H9 (cell line): ENCODE data around the gene UNC5A. TPM values are rescaled to one million over a fixed set of nuclear protein-coding genes. Genes with fewer than 3 reads are reported as not detected.

Experiments
- DNase-seq: peaks from one replicate; pipeline ENCODE4 v3.0.0-alpha.2; 2017
- H2AFZ ChIP-seq: one replicate; pipeline ENCODE4 v1.6.1; 2013; ENCODE audit warnings: mild to moderate bottlenecking, low read length, control low read depth, moderate library complexity
- H2AK5ac ChIP-seq: 2 replicates; pipeline ENCODE4 v1.6.1; 2013; ENCODE audit warnings: low read length, control low read depth, mixed read lengths; ENCODE audit not compliant: insufficient read length
- H2BK120ac ChIP-seq: one replicate; pipeline ENCODE4 v1.6.1; 2013; ENCODE audit warnings: low read depth, mild to moderate bottlenecking, low read length, control low read depth, inconsistent platforms; ENCODE audit not compliant: poor library complexity, severe bottlenecking
- H2BK12ac ChIP-seq: 2 replicates; pipeline ENCODE4 v1.6.1; 2013; ENCODE audit warnings: low read length, control low read depth, mixed read lengths, low read depth; ENCODE audit not compliant: insufficient read length
- H2BK15ac ChIP-seq: 2 replicates; pipeline ENCODE4 v1.6.1; 2013; ENCODE audit warnings: low read depth, low read length, control low read depth
- H2BK20ac ChIP-seq: one replicate; pipeline ENCODE4 v1.6.1; 2013; ENCODE audit warnings: low read depth, mild to moderate bottlenecking, low read length, control low read depth, inconsistent platforms; ENCODE audit not compliant: poor library complexity, severe bottlenecking
- H2BK5ac ChIP-seq: 2 replicates; pipeline ENCODE4 v1.6.1; 2013; ENCODE audit warnings: low read length, control low read depth, mixed read lengths; ENCODE audit not compliant: insufficient read length
- H3K14ac ChIP-seq: 2 replicates; pipeline ENCODE4 v1.6.1; 2013; ENCODE audit warnings: low read length, control low read depth; ENCODE audit not compliant: insufficient read depth
- H3K18ac ChIP-seq: 2 replicates; pipeline ENCODE4 v1.6.1; 2013; ENCODE audit warnings: low read depth, mild to moderate bottlenecking, mixed read lengths, low read length, control low read depth; ENCODE audit not compliant: insufficient read length
- H3K23ac ChIP-seq: 2 replicates; pipeline ENCODE4 v1.6.1; 2013; ENCODE audit warnings: low read length, control low read depth, mixed read lengths, low read depth; ENCODE audit not compliant: insufficient read length
- H3K23me2 ChIP-seq: 2 replicates; pipeline ENCODE4 v1.6.1; 2013; ENCODE audit warnings: low read depth, mild to moderate bottlenecking, mixed read lengths, low read length, control low read depth; ENCODE audit not compliant: insufficient read length, poor library complexity, severe bottlenecking
- H3K27ac ChIP-seq: 2 replicates; pipeline ENCODE4 v1.5.1; 2013; ENCODE audit warnings: low read length, control low read depth, mixed read lengths, low read depth; ENCODE audit not compliant: insufficient read length
- H3K27me3 ChIP-seq: 2 replicates; pipeline ENCODE4 v1.6.1; 2013; ENCODE audit warnings: low read length, control low read depth, inconsistent platforms; ENCODE audit not compliant: insufficient read depth
- H3K4ac ChIP-seq: 2 replicates; pipeline ENCODE4 v1.6.1; 2013; ENCODE audit warnings: low read depth, mild to moderate bottlenecking, control low read depth, inconsistent platforms, low read length, moderate library complexity
- H3K4me1 ChIP-seq: 2 replicates; pipeline ENCODE4 v1.6.1; 2013; ENCODE audit warnings: low read length, control low read depth, inconsistent platforms; ENCODE audit not compliant: insufficient read depth
- H3K4me2 ChIP-seq: 2 replicates; pipeline ENCODE4 v1.6.1; 2013; ENCODE audit warnings: low read length, control low read depth, mixed read lengths; ENCODE audit not compliant: insufficient read length, insufficient read depth
- H3K56ac ChIP-seq: 2 replicates; pipeline ENCODE4 v1.6.1; 2013; ENCODE audit warnings: low read depth, mild to moderate bottlenecking, mixed read lengths, low read length, control low read depth; ENCODE audit not compliant: insufficient read length
- H3K79me1 ChIP-seq: 2 replicates; pipeline ENCODE4 v1.6.1; 2013; ENCODE audit warnings: low read depth, mild to moderate bottlenecking, moderate library complexity, low read length, control low read depth, inconsistent platforms; ENCODE audit not compliant: insufficient read depth, poor library complexity, severe bottlenecking
- H3K79me2 ChIP-seq: 2 replicates; pipeline ENCODE4 v1.6.1; 2013; ENCODE audit warnings: low read length, control low read depth, inconsistent platforms; ENCODE audit not compliant: insufficient read depth
- H3K9ac ChIP-seq: 2 replicates; pipeline ENCODE4 v1.6.1; 2013; ENCODE audit warnings: low read length, control low read depth, mixed read lengths; ENCODE audit not compliant: insufficient read length; ENCODE audit errors: extremely low read depth
- H3K9me3 ChIP-seq: one replicate; pipeline ENCODE4 v1.6.1; 2013; ENCODE audit warnings: low read depth, low read length, inconsistent platforms; ENCODE audit not compliant: control insufficient read depth
- H3T11ph ChIP-seq: one replicate; pipeline ENCODE4 v1.6.1; 2013; ENCODE audit warnings: mild to moderate bottlenecking, low read length, control low read depth, inconsistent platforms
- H4K20me1 ChIP-seq: one replicate; pipeline ENCODE4 v1.6.1; 2013; ENCODE audit not compliant: control insufficient read depth, insufficient read length, insufficient read depth
- H4K5ac ChIP-seq: 2 replicates; pipeline ENCODE4 v1.6.1; 2013; ENCODE audit warnings: low read depth, mild to moderate bottlenecking, mixed read lengths, low read length, control low read depth; ENCODE audit not compliant: insufficient read length
- H4K8ac ChIP-seq: replicated peaks from 2 replicates; pipeline ENCODE4 v1.6.1; 2013; ENCODE audit warnings: low read length, control low read depth, mixed read lengths, low read depth; ENCODE audit not compliant: insufficient read length
- H4K91ac ChIP-seq: 2 replicates; pipeline ENCODE4 v1.6.1; 2013; ENCODE audit warnings: low read depth, mild to moderate bottlenecking, moderate library complexity, mixed read lengths, low read length, control low read depth; ENCODE audit not compliant: insufficient read length
- H3K27ac Mint-ChIP-seq, 3 experiments: 2 replicates in 2 of 3; 3 replicates in 1 of 3; pipeline ENCODE4 v1.8.0; 2020 to 2021; ENCODE audit warnings: mixed read lengths in 3 of 3, mild to moderate bottlenecking in 1 of 3, moderate library complexity in 1 of 3
- H3K27me3 Mint-ChIP-seq: 2 replicates; pipeline ENCODE4 v1.8.0; 2021; ENCODE audit warnings: low read depth, mild to moderate bottlenecking, moderate library complexity, mixed read lengths
- H3K36me3 Mint-ChIP-seq, 3 experiments: 2 replicates in 2 of 3; 3 replicates in 1 of 3; pipeline ENCODE4 v1.8.0; 2020 to 2021; ENCODE audit warnings: low read depth in 3 of 3, mixed read lengths in 3 of 3; ENCODE audit not compliant: insufficient read depth in 1 of 3
- H3K4me1 Mint-ChIP-seq, 2 experiments: 2 replicates each; pipeline ENCODE4 v1.8.0; 2020; ENCODE audit warnings: mixed read lengths in 2 of 2
- H3K4me3 Mint-ChIP-seq, 2 experiments: 2 replicates in 1 of 2; 3 replicates in 1 of 2; pipeline ENCODE4 v1.8.0; 2020 to 2021; ENCODE audit warnings: mild to moderate bottlenecking in 2 of 2, mixed read lengths in 2 of 2, moderate library complexity in 1 of 2
- H3K9me3 Mint-ChIP-seq, 2 experiments: 2 replicates in 1 of 2; 3 replicates in 1 of 2; pipeline ENCODE4 v1.8.0; 2020; ENCODE audit warnings: mild to moderate bottlenecking in 2 of 2, mixed read lengths in 2 of 2, moderate library complexity in 1 of 2
- CTCF ChIP-seq: fragments of 200-600 bp; sonication (generic); conservative IDR thresholded peaks from 3 replicates; pipeline ENCODE4 v1.8.0; 2021; ENCODE audit warnings: antibody characterized with exemption, mild to moderate bottlenecking
- WGBS: extraction: QIAGEN DNeasy Blood & Tissue Kit; methylation state at CpG from one replicate; pipeline ENCODE4 v1.1.7; 2013; ENCODE audit warnings: missing lambda C conversion rate, low lambda C conversion rate, mixed read lengths; ENCODE audit not compliant: insufficient read length; ENCODE audit errors: extremely low coverage; 5-methylcytosine and 5-hydroxymethylcytosine counted together
- total RNA-seq: library from RNA; stranded (reverse); gene quantifications from 2 replicates; pipeline ENCODE4 v1.2.1, GENCODE V29; 2021

UNC5A gene
- total RNA-seq, 1 experiment from 2014 or later: 4.4 TPM

GRCh38 chr5:176853151-176853778, 42.9 kb downstream of the UNC5A start:
- Histone ChIP-seq H3K79me1 (no peaks in the 10 kb centered on the region), H4K20me1 (no peaks in the 10 kb centered on the region), H3K4me1 (no peaks in the 10 kb centered on the region), H4K5ac (no peak overlapping the region), H3K27me3 (no peaks in the 10 kb centered on the region), H4K8ac (no peak overlapping the region), H4K91ac (no peak overlapping the region), H3K9me3 (no peaks in the 10 kb centered on the region), H3K9ac (no peak overlapping the region), H3K23me2 (no peaks in the 10 kb centered on the region), H2BK15ac (no peak overlapping the region), H3K4ac (no peak overlapping the region), H3K4me2 (no peak overlapping the region), H3K56ac (no peak overlapping the region), H2BK20ac (no peak overlapping the region), H2BK12ac (no peak overlapping the region), H3K79me2 (no peaks in the 10 kb centered on the region), H3K23ac (no peak overlapping the region), H3T11ph (no peak overlapping the region), H2AFZ (no peak overlapping the region), H3K14ac (no peak overlapping the region; the same call in 1 of the 2 replicates), H2AK5ac (no peak overlapping the region), H3K27ac (no peak overlapping the region), H3K18ac (no peak overlapping the region), H2BK120ac (no peak overlapping the region), H2BK5ac (no peak overlapping the region)
- Mint-ChIP-seq H3K9me3 (no peaks in the 10 kb centered on the region), H3K4me1 (peaks cover 0 to 9% of the 10 kb centered on the region in 2 experiments; a peak in 2 of 4 replicates), H3K27me3 (peaks cover under 1% of the 10 kb centered on the region), H3K4me3 (no peak overlapping the region), H3K27ac (no peak overlapping the region), H3K36me3 (no peaks in the 10 kb centered on the region)
- TF ChIP-seq CTCF: no peak
- DNase-seq: no peak
- no CpG with 5 or more reads among the region's 20 CpGs for WGBS
